CD14-positive monocyte (primary cell): ENCODE measurements around the gene USP34. TPM values are rescaled to one million over a fixed set of nuclear protein-coding genes. Genes with fewer than 3 reads are reported as not detected.

ENCODE experiments used
- DNase-seq, 3 donors: peaks; one replicate each; pipeline ENCODE4 v3.0.0-alpha.2; 2011 to 2022
- H2AFZ ChIP-seq: 2 replicates; pipeline ENCODE4 v1.6.0; 2012; ENCODE audit warnings: mild to moderate bottlenecking, low read depth, low read length, inconsistent platforms; ENCODE audit not compliant: insufficient read depth, poor library complexity, severe bottlenecking
- H3K27ac ChIP-seq, 2 donors: 1 replicate in 1 of 2; 2 replicates in 1 of 2; pipeline ENCODE4 v1.5.1; 2012 to 2013; ENCODE audit warnings: low read length in 2 of 2, control low read depth in 1 of 2, inconsistent platforms in 1 of 2, low read depth in 1 of 2, mild to moderate bottlenecking in 1 of 2
- H3K27me3 ChIP-seq, 2 donors: one replicate each; pipeline versions ENCODE4 v1.6.0 to v1.6.1; 2011 to 2013; ENCODE audit warnings: low read length in 2 of 2; ENCODE audit not compliant: control insufficient read depth in 2 of 2, insufficient read depth in 2 of 2
- H3K36me3 ChIP-seq, 2 donors: replicated peaks in 1 of 2; 1 replicate in 1 of 2; 2 replicates in 1 of 2; pipeline versions ENCODE4 v1.5.1 to v1.6.1; 2012 to 2013; ENCODE audit warnings: low read length in 2 of 2, control low read depth in 1 of 2, inconsistent platforms in 1 of 2, mild to moderate bottlenecking in 1 of 2; ENCODE audit not compliant: insufficient read depth in 2 of 2, control insufficient read depth in 1 of 2
- H3K4me1 ChIP-seq, 2 donors: 1 replicate in 1 of 2; 2 replicates in 1 of 2; pipeline versions ENCODE4 v1.5.1 to v1.6.1; 2012 to 2013; ENCODE audit warnings: low read length in 2 of 2, control low read depth in 1 of 2, inconsistent platforms in 1 of 2, mild to moderate bottlenecking in 1 of 2, moderate library complexity in 1 of 2; ENCODE audit not compliant: insufficient read depth in 2 of 2, control insufficient read depth in 1 of 2
- H3K4me2 ChIP-seq: replicated peaks from 2 replicates; pipeline ENCODE3; 2012; ENCODE audit warnings: low read length, moderate library complexity, mild to moderate bottlenecking; ENCODE audit not compliant: poor library complexity, severe bottlenecking; ENCODE audit errors: extremely low read depth
- H3K4me3 ChIP-seq, 3 experiments: fragments of 200-600 bp in 1 of 3; sonication (generic) in 1 of 3; replicated peaks in 1 of 3; 1 replicate in 2 of 3; 2 replicates in 1 of 3; pipeline ENCODE4 v1.5.1; 2011 to 2013; ENCODE audit warnings: low read length in 3 of 3, mild to moderate bottlenecking in 3 of 3, control low read depth in 2 of 3, low read depth in 2 of 3, inconsistent platforms in 1 of 3, moderate library complexity in 1 of 3
- H3K79me2 ChIP-seq: 2 replicates; pipeline ENCODE4 v1.6.0; 2012; ENCODE audit warnings: mild to moderate bottlenecking, control low read depth, inconsistent platforms, low read length, moderate library complexity; ENCODE audit not compliant: insufficient read depth
- H3K9ac ChIP-seq: 2 replicates; pipeline ENCODE4 v1.6.0; 2017; ENCODE audit warnings: low read length, mild to moderate bottlenecking; ENCODE audit not compliant: insufficient read depth, poor library complexity, severe bottlenecking
- H3K9me3 ChIP-seq, 2 donors: replicated peaks in 1 of 2; 1 replicate in 1 of 2; 2 replicates in 1 of 2; pipeline versions ENCODE4 v1.5.1 to v1.6.1; 2012 to 2013; ENCODE audit warnings: low read length in 2 of 2, control low read depth in 1 of 2; ENCODE audit not compliant: control insufficient read depth in 1 of 2, insufficient read depth in 1 of 2
- H4K20me1 ChIP-seq: 2 replicates; pipeline ENCODE4 v1.6.0; 2012; ENCODE audit warnings: mild to moderate bottlenecking, low read length, control low read depth, moderate library complexity; ENCODE audit not compliant: insufficient read depth
- H3K27ac Mint-ChIP-seq, 7 donors: one replicate each; pipeline ENCODE4 v1.8.0; 2020; ENCODE audit warnings: mild to moderate bottlenecking in 7 of 7, mixed read lengths in 7 of 7, moderate library complexity in 6 of 7, inconsistent platforms in 2 of 7
- H3K27me3 Mint-ChIP-seq, 3 donors: one replicate each; pipeline ENCODE4 v1.8.0; 2021 to 2022; ENCODE audit warnings: low read depth in 3 of 3, mild to moderate bottlenecking in 3 of 3, mixed read lengths in 3 of 3, moderate library complexity in 3 of 3, inconsistent platforms in 1 of 3
- H3K36me3 Mint-ChIP-seq, 2 donors: one replicate each; pipeline ENCODE4 v1.8.0; 2020; ENCODE audit warnings: mixed read lengths in 2 of 2, inconsistent platforms in 1 of 2, mild to moderate bottlenecking in 1 of 2
- H3K4me1 Mint-ChIP-seq: one replicate; pipeline ENCODE4 v1.8.0; 2020; ENCODE audit warnings: mild to moderate bottlenecking, mixed read lengths
- H3K4me3 Mint-ChIP-seq, 2 donors: one replicate each; pipeline ENCODE4 v1.8.0; 2020; ENCODE audit warnings: mild to moderate bottlenecking in 2 of 2, mixed read lengths in 2 of 2, moderate library complexity in 1 of 2
- H3K9me3 Mint-ChIP-seq, 7 donors: one replicate each; pipeline ENCODE4 v1.8.0; 2020 to 2022; ENCODE audit warnings: mixed read lengths in 7 of 7, mild to moderate bottlenecking in 6 of 7, moderate library complexity in 6 of 7, inconsistent platforms in 2 of 7
- CTCF ChIP-seq: fragments of 200-600 bp; IDR thresholded peaks from one replicate; pipeline ENCODE4 v1.8.0; 2022; ENCODE audit warnings: antibody characterized with exemption, mild to moderate bottlenecking
- WGBS: methylation state at CpG from one replicate; pipeline ENCODE4 v1.1.5; 2013; ENCODE audit warnings: missing lambda C conversion rate; ENCODE audit not compliant: insufficient coverage; 5-methylcytosine and 5-hydroxymethylcytosine counted together
- intact Hi-C, 2 donors: fragments of 100-400 bp; cut with micrococcal nuclease; formaldehyde crosslinking; loops; one replicate each; pipeline versions ENCODE4 v1.15.0 to v1.15.1; 2023
- polyA plus RNA-seq, 3 donors: library from polyadenylated mRNA; depleted of rRNA in 1 of 3; unstranded in 2 of 3; stranded (reverse) in 1 of 3; fragments of 300-500 nt in 2 of 3; fragments of >200 nt in 1 of 3; fragmentation: Illumina TruSeq in 2 of 3; gene quantifications; 1 replicate in 2 of 3; 2 replicates in 1 of 3; pipeline ENCODE4 v1.2.3, GENCODE V29; 2012 to 2021
- small RNA-seq: library from RNA; depleted of rRNA; stranded (forward); fragments of <200 nt; gene quantifications from one replicate; pipeline ENCODE3, GENCODE V24; 2012; ENCODE audit warnings: low read depth; ENCODE audit not compliant: insufficient read length

USP34 gene
- polyA plus RNA-seq, 3 donors, result 2.8 to 47.2 (median 5.9) TPM

- Mint-ChIP-seq H3K27ac (peak overlapping the region in 1 of 7 donors; percentile 18), H3K9me3 (peaks cover 0 to 6% (median 0%) of the 10 kb centered on the region in 7 donors), H3K36me3 (no peaks in the 10 kb centered on the region), H3K4me1 (peaks cover 2% of the 10 kb centered on the region), H3K27me3 (peaks cover 0 to 3% (median 2%) of the 10 kb centered on the region in 3 donors), H3K4me3 (no peak overlapping the region)
- Histone ChIP-seq H3K9me3 (no peaks in the 10 kb centered on the region), H4K20me1 (no peaks in the 10 kb centered on the region), H3K79me2 (no peaks in the 10 kb centered on the region), H3K9ac (no peak overlapping the region), H3K27ac (no peak overlapping the region), H3K4me3 (no peak overlapping the region), H3K36me3 (no peaks in the 10 kb centered on the region), H3K4me1 (peaks cover 6 to 11% of the 10 kb centered on the region in 2 donors), H2AFZ (no peak overlapping the region), H3K27me3 (no peaks in the 10 kb centered on the region), H3K4me2 (no peak overlapping the region)
- intact Hi-C loops, result no loop called here
- TF ChIP-seq CTCF, result no peak
- DNase-seq, result no peak
- WGBS, result 100% methylated on average over 1 of the region's 1 CpG
These were observed 329.7 kb downstream of the USP34 start for GRCh38 chr2:61141151-61141550.

GRCh38 chr2:61138859-61139258 lies 332.0 kb downstream of the USP34 start:
- H3K4me1 ChIP-seq, result no peaks in the 10 kb centered on the region
- no peaks in the 10 kb centered on the region for H3K79me2 ChIP-seq
- no peaks in the 10 kb centered on the region for H3K36me3 Mint-ChIP-seq
- DNase-seq, result no peak
- WGBS, result 21% methylated on average over 1 of the region's 4 CpGs
- no peaks in the 10 kb centered on the region for H3K36me3 ChIP-seq
- H3K27ac Mint-ChIP-seq, result no peak overlapping the region
- H3K4me3 ChIP-seq, result no peak overlapping the region
- peaks cover 0 to 3% (median 2%) of the 10 kb centered on the region in 3 donors for H3K27me3 Mint-ChIP-seq
- TF ChIP-seq CTCF, result no peak
- H3K9ac ChIP-seq, result no peak overlapping the region
- no peak overlapping the region for H2AFZ ChIP-seq
- no peak overlapping the region for H3K4me2 ChIP-seq
- H3K9me3 ChIP-seq, result no peaks in the 10 kb centered on the region
- H3K9me3 Mint-ChIP-seq, result peaks cover 0 to 4% (median 0%) of the 10 kb centered on the region in 7 donors
- H3K4me1 Mint-ChIP-seq, result peaks cover 2% of the 10 kb centered on the region
- no peaks in the 10 kb centered on the region for H3K27me3 ChIP-seq
- no peaks in the 10 kb centered on the region for H4K20me1 ChIP-seq
- intact Hi-C loops, result no loop called here
- H3K4me3 Mint-ChIP-seq, result no peak overlapping the region
- no peak overlapping the region for H3K27ac ChIP-seq

Small RNAs within 50 kb of the gene (small RNA-seq; reads per million reads assigned to genes)
- not detected for gene SNORA70B

Other genes with a start within 250 kb of the USP34 start
- gene XPO1, start 67.3 kb upstream of the USP34 start, polyA plus RNA-seq, result 10 to 100 TPM; 19.0 to 36.4 (median 20.9) TPM